ENCODE results near the gene CBLB. TPM values are rescaled to one million over a fixed set of nuclear protein-coding genes. Genes with fewer than 3 reads are reported as not detected.

The CBLB gene
- total RNA-seq, 1 experiment from 2014 or later: 26.2 TPM

GRCh38 chr3:105807701-105808100 is 61.1 kb downstream of the CBLB start:
- Mint-ChIP-seq H3K27ac (ENCODE audit: unreplicated experiment) (no peak overlapping the region), H3K4me3 (ENCODE audit: low read depth, unreplicated experiment) (no peak overlapping the region), H3K27me3 (ENCODE audit: unreplicated experiment) (no peaks in the 10 kb centered on the region), H3K4me1 (ENCODE audit: low read depth, unreplicated experiment) (peaks cover 18% of the 10 kb centered on the region), H3K36me3 (ENCODE audit: insufficient read depth, unreplicated experiment) (no peaks in the 10 kb centered on the region), H3K9me3 (ENCODE audit: low read depth, unreplicated experiment) (no peaks in the 10 kb centered on the region)
- TF ChIP-seq CTCF (IDR thresholded peaks at IDR 0.05; ENCODE audit: unreplicated experiment): no peak
- intact Hi-C loops (cut with micrococcal nuclease; ENCODE audit: unreplicated experiment): no loop called here
- CTCF ChIA-PET: no interaction called here
- no TSS peak for BruUV-seq (replicated peaks)
- no peak for DNase-seq

GRCh38 chr3:105807146-105807545 is 61.7 kb downstream of the CBLB start:
- CTCF ChIA-PET: no interaction called here
- no TSS peak for BruUV-seq (replicated peaks)
- no peak for DNase-seq
- H3K4me3 Mint-ChIP-seq (ENCODE audit: low read depth, unreplicated experiment): no peak overlapping the region
- intact Hi-C loops (cut with micrococcal nuclease; ENCODE audit: unreplicated experiment): no loop called here
- no peaks in the 10 kb centered on the region for H3K9me3 Mint-ChIP-seq (ENCODE audit: low read depth, unreplicated experiment)
- TF ChIP-seq CTCF (IDR thresholded peaks at IDR 0.05; ENCODE audit: unreplicated experiment): no peak
- peaks cover 13% of the 10 kb centered on the region for H3K4me1 Mint-ChIP-seq (ENCODE audit: low read depth, unreplicated experiment)
- no peaks in the 10 kb centered on the region for H3K27me3 Mint-ChIP-seq (ENCODE audit: unreplicated experiment)
- H3K36me3 Mint-ChIP-seq (ENCODE audit: insufficient read depth, unreplicated experiment): no peaks in the 10 kb centered on the region
- no peak overlapping the region for H3K27ac Mint-ChIP-seq (ENCODE audit: unreplicated experiment)

- H3K4me3 Mint-ChIP-seq (ENCODE audit: low read depth, unreplicated experiment): no peak overlapping the region
- no peaks in the 10 kb centered on the region for H3K36me3 Mint-ChIP-seq (ENCODE audit: insufficient read depth, unreplicated experiment)
- H3K27ac Mint-ChIP-seq (ENCODE audit: unreplicated experiment): no peak overlapping the region
- H3K4me1 Mint-ChIP-seq (ENCODE audit: low read depth, unreplicated experiment): peaks cover 7% of the 10 kb centered on the region
- no peak for TF ChIP-seq CTCF (IDR thresholded peaks at IDR 0.05; ENCODE audit: unreplicated experiment)
- no TSS peak for BruUV-seq (replicated peaks)
- no peak for DNase-seq
- intact Hi-C loops (cut with micrococcal nuclease; ENCODE audit: unreplicated experiment): no loop called here
- CTCF ChIA-PET: interaction anchor here (0.6 kb wide), 1 partner anchor 36 kb away, joined by 6 read pairs; no protein-coding TSS in a partner anchor
- H3K9me3 Mint-ChIP-seq (ENCODE audit: low read depth, unreplicated experiment): no peaks in the 10 kb centered on the region
- H3K27me3 Mint-ChIP-seq (ENCODE audit: unreplicated experiment): no peaks in the 10 kb centered on the region
Measured at GRCh38 chr3:105806359-105806758, 62.5 kb downstream of the CBLB start.

GRCh38 chr3:105805404-105805803 is 63.4 kb downstream of the CBLB start:
- intact Hi-C loops (cut with micrococcal nuclease; ENCODE audit: unreplicated experiment): no loop called here
- BruUV-seq (replicated peaks): no TSS peak
- H3K36me3 Mint-ChIP-seq (ENCODE audit: insufficient read depth, unreplicated experiment): no peaks in the 10 kb centered on the region
- no peak overlapping the region for H3K4me3 Mint-ChIP-seq (ENCODE audit: low read depth, unreplicated experiment)
- DNase-seq: no peak
- no peaks in the 10 kb centered on the region for H3K9me3 Mint-ChIP-seq (ENCODE audit: low read depth, unreplicated experiment)
- H3K27ac Mint-ChIP-seq (ENCODE audit: unreplicated experiment): no peak overlapping the region
- no peak for TF ChIP-seq CTCF (IDR thresholded peaks at IDR 0.05; ENCODE audit: unreplicated experiment)
- H3K4me1 Mint-ChIP-seq (ENCODE audit: low read depth, unreplicated experiment): peaks cover 7% of the 10 kb centered on the region
- H3K27me3 Mint-ChIP-seq (ENCODE audit: unreplicated experiment): no peaks in the 10 kb centered on the region
- CTCF ChIA-PET: no interaction called here
